Articular chondrocyte of knee joint (primary cell): ENCODE measurements around the gene CAPZB. TPM values are rescaled to one million over a fixed set of nuclear protein-coding genes. Genes with fewer than 3 reads are reported as not detected.

ENCODE experiments used
- small RNA-seq: library from RNA; depleted of rRNA; stranded (forward); fragments of <200 nt; gene quantifications from one replicate; pipeline ENCODE3, GENCODE V24; 2012
- total RNA-seq: library from RNA; depleted of rRNA; stranded (reverse); fragments of >200 nt; gene quantifications from 2 replicates; pipeline ENCODE4 v1.2.3, GENCODE V29; 2012

The CAPZB gene
- 203 and 216 TPM in 2 replicates for total RNA-seq

DNA sequence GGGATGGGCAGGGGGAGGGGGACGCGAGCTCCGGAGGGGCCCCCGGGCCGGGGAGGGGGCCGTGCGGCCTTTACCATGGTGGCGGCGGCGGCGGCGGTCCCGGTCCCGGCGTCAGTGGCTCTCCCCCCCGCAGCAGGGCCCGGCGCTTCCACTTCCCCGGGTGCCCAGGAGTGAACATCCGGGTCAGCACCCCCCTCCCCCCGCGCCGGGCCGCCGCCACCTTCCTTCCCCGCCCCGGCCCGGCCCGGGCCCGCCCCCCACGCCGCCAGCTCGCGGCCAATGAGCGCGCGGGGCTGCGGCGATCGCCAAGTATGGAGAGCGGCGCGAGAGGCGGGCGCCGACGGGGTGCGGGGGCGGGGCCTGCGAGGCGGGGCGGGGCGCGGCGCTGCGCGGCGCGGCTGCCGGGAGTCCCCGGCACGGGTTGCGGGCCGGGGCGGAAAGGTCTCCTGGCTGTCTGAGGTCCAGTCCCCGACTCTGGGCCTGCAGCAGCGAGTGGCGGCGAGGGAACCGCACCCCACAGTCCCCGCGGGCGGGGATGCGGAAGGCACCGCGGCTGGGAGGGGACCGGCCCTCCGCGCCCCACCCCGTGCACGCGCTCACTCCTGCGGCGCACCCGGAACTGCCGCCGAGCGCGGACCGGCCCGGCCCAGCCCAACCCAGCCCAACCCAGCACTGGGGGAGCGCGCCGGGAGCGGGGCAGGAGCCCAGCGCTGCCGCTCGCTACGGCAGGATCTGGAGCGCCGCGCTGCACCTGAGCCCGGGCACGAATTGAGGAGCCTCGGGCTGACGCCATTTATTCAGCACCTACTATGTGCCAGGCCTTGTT lies at the start of gene CAPZB:
Gene CAPZB, minus strand, starts transcription at position 178 of the 826 bp plus-strand sequence. Its CDS starts 101 bp downstream, at position 77.

DNA sequence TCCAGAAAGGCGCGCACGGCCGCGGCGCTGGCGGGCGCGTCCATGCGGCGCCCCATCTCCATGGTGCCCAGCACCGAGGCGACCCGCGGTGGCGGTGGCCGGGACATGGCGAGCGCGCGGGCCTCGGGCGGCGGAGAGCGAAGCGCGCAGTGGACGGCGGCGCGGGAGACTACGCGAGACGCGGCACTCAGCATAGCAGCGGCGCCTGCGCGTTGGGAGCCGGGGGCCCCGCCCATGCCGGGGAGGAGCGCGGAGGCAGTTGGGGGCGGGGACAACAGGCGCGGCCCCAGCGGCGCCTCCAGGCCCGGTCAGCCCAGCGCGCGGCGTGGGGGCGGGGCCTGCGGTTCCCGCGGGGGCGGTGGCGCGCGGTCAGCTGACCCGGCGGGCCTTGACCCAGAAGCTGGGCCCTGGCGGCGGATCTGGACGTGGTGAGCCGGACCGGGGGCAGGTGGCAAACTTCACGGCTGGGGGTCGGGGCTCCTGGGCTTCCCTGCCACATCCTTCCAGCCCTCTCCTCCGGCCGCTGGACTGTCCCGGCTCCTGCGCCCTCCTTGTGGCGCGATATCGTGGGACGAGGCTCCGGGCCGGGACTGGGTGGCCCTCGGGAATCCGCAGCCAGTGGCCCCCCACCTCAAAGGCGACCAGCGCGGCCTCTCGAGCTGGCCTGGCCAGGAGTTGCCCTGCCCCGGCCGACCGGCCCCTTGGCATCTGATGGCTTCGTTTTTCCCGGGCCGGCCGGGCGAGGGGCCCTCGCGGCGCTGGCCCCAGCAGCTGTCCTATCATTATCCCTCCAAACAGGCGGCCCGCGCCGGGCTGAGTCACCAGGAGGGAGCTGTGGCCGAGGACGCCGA lies 173.2 kb downstream of the CAPZB start, which contains the start of the genes AKR7A2 and SLC66A1:
Gene AKR7A2, minus strand, starts transcription at position 214 of the 851 bp plus-strand sequence. Its CDS starts 20 bp downstream, at position 194.
Gene SLC66A1, plus strand, starts transcription at position 396 of the 851 bp plus-strand sequence. CDS start 5,352 bp downstream, outside the sequence.

Small RNA genes within 50 kb of the gene (small RNA-seq; reads per million reads assigned to genes)
- gene RN7SL277P: not detected
- gene RNU4-28P: not detected
- gene RNU6-1099P: not detected

Other genes starting within 250 kb of the CAPZB start
- gene EMC1, start 234.0 kb downstream of the CAPZB start, total RNA-seq: 53.7 and 54.2 TPM in 2 replicates
- gene MRTO4, start 233.7 kb downstream of the CAPZB start, total RNA-seq: 17.2 and 19.7 TPM in 2 replicates
- gene AKR7A3, start 196.8 kb downstream of the CAPZB start, total RNA-seq: 0.52 and 0.86 TPM in 2 replicates
- 60.2 and 73.3 TPM in 2 replicates for gene AKR7A2, start 173.4 kb downstream of the CAPZB start, total RNA-seq
- gene SLC66A1, start 173.2 kb downstream of the CAPZB start, total RNA-seq: 16.8 and 17.9 TPM in 2 replicates
- 68.1 and 102 TPM in 2 replicates for gene NBL1, start 158.8 kb upstream of the CAPZB start, total RNA-seq
- gene HTR6, start 179.3 kb upstream of the CAPZB start, total RNA-seq: 0.11 TPM in 1 of 2 replicates, not detected in the other